Cortex of kidney (tissue), 1 donor: ENCODE data around the gene RUBCN.
"Not testable (repeated sequence)": the region's sequence is repeated elsewhere in the genome, so short reads cannot be mapped to it uniquely, and the experiment has no call there.

Experiments
- DNase-seq: peaks from one replicate; lab custom pipeline; 2025; lab: John Stamatoyannopoulos, UW

Gene RUBCN

DNA sequence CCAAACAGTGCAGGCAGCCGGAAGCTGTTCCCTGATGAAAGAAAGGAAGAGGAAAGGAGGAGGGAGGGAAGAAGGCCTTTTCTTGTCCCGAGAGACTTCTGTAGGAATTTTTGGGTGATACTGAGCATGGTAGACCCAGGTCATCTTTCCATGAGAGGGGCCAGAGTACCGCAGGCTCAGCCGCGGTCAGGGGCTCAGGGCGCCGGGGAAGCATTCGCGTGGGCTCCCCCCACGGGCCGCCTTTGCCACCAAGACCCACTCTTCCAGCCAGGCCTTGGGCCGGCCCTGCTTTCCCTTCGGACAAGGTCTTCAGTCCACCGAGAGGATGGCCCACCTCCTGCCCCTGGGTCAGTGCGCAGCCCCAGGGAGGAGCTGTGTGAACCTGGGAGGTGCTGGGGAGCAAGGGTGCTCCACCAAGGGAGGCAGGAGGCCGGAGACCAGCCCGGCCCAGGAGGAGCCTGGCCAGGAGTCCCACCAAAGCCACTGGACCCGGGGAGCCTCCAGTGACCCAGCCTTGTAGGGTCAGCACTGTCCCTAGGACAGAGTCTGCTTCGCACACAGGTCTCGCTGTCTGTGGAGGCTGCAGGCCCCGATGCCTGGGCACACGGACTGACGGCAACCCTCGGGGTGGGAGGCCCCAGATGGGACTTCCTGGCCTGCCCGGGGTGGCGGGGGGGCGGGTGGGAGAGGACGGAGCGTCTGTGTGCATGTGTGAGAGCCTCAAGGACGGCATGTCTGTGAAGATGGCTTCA is 79.0 kb downstream of the RUBCN start:
- not testable (repeated sequence) for DNase-seq

DNA sequence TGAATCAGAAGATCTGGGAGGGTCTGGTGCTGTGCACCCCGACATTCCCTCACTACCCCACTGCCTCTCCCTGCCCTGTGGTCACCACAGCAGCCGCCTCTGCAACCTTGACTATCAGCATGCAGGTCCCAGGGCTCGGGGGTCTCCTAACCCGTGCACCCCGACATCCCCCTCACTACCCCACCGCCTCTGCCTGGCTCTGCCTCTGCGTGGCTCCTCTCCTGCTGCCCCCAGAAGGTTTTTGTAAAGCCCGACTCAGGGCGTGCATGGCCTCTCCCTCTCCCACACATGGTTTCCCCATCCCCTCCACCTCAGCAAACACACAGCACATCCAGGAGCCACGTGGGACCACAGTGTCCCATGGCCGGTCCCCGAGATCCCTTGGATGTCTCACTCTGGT is 79.7 kb downstream of the RUBCN start:
- DNase-seq, result not testable (repeated sequence)

DNA sequence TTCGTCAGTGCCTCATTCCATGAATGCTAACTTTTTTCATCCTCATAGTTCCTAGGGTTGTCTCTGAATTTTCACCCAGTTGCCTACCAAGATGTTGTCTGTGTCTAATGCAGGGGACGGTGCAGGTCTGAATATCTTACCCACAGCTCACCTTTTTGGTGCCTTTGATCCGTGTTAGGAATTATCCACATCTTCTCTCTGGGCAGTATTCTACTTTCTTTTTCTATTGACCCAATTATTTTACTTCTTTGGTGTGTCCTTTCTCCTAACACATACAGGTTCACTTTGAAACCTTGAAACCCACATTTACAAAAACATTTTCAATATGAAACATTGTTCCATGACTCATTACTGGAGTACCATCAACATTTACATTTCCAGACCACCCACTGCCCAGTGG is 80.6 kb downstream of the RUBCN start:
- DNase-seq, result not testable (repeated sequence)

DNA sequence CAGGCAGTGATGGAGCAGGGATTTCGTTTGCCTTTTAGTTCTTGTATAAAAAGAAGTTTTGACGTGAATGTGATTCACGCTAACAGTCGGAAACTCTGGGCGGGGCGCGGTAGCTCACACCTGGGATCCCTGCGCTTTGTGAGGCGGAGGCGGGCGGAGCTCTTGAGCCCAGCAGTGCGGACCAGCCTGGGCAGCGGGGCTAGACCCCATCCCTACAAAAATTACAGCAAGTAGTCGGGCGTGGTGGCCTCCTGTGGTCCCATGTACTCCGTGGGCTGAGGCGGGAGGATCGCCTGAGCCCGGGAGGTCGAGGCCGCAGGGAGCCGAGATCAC is 81.7 kb downstream of the RUBCN start:
- not testable (repeated sequence) for DNase-seq

DNA sequence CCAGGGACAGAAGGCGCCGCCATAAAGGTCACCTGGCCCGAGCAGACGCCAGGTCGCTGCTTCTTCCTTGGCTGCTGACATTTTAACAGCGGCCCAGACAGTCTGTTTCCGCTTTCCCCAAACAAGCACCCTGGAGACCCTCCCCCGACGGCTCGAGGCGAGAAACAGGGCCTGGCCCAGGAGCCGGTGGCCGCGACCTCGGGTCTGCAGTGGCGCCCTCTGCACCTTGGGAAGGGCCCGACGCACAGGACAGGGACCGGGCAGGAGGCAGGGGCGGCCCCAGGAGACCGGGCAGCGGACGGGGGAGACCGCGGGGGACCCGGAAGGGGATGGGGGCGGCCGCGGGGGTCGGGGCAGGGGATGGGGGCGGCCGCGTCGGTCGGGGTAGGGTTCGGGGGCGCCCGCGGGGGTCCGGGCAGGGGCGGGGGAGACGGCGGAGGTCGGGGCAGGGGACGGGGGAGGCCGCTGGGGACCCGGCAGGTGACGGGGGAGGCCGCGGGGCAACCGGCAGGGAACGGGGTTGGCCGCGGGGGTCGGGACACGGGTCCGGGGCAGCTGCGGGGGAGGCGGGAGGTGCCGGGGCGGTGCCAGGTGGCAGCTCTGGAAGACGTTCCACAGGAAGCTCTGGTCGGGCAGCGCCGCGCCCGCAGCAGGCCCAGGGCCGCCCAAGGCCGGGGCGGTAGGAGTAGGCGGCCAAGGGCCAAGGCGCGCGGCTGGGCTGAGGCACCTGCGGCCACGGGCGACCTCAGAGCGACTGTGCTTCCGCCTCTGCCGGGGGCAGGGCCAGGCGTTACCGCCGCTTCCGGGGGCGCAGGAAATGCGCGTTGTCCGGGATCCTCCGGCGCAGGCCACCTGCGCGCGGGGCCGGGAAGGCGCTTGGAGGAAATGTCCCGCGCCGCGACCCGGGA is 82.4 kb downstream of the RUBCN start:
- not testable (repeated sequence) for DNase-seq

DNA sequence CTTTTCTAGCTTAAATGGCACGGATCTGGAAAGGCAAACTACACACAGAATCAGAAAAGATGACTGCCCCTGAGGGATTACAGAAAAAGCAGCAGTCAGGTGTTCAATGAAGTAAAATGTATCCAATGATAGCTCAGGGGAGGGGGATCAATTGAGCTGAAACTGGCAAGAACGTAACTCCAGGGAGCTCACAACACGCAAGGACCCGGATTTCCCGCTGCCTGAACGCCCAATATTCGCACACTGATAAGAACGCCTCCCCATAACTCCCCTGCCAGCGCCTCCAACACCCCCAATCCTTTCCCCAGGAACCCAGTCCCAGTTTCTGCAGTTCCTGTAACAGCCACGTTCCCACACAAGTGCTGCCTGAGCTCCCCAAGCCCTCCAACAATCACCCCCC is 83.8 kb downstream of the RUBCN start:
- DNase-seq, result not testable (repeated sequence)

DNA sequence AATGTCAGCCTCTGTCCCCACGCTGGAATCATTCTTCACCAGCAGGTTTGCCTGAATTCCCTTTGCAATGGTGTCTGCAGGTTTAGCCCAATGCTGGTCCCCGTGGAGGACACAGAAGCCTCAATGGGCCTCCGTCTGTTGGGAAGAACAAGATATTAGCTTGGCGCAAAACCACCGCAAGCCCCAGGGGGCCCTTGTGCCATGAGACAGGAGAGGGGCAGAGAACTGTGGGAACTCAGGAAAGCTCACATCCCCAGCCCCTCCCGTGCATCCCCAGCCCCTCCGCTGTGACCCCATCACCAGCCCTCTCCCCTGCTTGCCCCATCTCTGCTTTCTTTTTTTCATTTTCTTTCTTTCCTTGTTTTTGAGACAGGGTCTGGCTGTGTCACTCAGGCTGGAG is 89.1 kb downstream of the RUBCN start:
- DNase-seq, result not testable (repeated sequence)

DNA sequence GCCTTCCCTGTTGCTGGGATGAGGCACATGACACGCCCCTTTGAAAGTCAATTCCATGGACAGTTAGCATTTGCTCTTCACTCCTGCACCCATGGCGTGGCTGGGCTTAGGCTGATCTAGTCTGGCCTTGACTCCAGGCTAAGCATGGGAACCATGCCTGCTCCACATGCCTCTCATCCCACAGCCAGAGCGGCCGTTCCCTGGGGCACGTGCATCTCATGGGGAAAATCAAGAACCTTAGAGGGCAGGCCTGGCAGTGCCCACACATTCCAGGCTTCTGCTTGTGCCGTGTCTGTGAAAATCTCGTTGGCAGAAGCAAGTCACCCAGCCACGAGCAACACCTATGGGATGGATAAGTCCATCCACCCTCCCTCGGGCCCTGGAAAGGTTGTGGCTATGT is 89.5 kb downstream of the RUBCN start:
- not testable (repeated sequence) for DNase-seq

GRCh38 chr3:197646294-197646693 is 90.4 kb downstream of the RUBCN start:
- DNase-seq, result not testable (repeated sequence)

DNA sequence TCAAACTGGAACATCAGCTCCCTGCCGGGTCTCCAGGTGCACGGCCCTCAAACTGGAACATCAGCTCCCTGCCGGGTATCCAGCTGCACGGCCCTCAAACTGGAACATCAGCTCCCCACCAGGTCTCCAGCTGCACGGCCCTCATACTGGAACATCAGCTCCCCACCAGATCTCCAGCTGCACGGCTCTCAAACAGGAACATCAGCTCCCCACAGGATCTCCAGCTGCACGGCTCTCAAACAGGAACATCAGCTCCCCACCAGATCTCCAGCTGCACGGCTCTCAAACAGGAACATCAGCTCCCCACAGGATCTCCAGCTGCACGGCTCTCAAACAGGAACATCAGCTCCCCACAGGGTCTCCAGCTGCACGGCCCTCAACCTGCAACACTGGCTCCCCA is 99.1 kb downstream of the RUBCN start:
- not testable (repeated sequence) for DNase-seq

DNA sequence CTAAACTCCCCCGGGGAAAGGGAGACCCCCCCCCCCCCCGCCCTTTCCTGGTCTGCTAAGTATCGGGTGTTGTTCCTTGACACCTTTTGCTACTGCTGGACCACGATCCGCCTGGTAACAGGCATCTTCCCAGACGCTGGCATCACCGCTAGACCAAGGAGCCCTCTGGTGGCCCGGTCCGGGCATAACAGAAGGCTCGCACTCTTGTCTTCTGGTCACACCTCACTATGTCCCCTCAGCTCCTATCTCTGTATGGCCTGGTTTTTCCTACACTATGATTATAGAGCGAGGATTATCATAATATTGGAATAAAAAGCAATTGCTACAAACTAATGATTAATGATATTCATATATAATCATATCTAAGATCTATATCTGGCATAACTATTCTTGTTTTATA is 104.7 kb downstream of the RUBCN start:
- not testable (repeated sequence) for DNase-seq

DNA sequence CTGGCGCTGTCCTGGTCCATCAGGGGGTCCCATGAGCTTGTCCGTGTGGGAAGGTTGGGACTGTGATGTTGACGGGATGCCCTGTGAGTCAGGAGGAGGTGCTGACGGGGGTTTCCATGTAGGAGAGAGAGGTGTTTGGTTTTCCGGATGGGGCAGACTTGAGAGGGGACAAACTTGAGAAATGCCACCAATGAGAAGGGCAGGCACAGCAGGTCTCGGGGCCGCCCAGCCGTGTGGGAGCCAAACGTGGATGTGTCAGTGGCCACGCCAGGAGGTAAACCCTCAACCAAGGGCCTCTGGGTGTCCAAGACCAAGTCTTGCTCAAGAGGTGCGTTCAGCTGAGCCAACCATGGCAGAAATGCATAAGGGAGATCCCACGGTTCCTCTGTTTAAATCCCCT is 105.9 kb downstream of the RUBCN start:
- DNase-seq, result not testable (repeated sequence)

- DNase-seq, result not testable (repeated sequence)
Observed at GRCh38 chr3:197629286-197629685, 107.4 kb downstream of the RUBCN start.

GRCh38 chr3:197627772-197628523 is 108.8 kb downstream of the RUBCN start:
- DNase-seq, result not testable (repeated sequence)

DNA sequence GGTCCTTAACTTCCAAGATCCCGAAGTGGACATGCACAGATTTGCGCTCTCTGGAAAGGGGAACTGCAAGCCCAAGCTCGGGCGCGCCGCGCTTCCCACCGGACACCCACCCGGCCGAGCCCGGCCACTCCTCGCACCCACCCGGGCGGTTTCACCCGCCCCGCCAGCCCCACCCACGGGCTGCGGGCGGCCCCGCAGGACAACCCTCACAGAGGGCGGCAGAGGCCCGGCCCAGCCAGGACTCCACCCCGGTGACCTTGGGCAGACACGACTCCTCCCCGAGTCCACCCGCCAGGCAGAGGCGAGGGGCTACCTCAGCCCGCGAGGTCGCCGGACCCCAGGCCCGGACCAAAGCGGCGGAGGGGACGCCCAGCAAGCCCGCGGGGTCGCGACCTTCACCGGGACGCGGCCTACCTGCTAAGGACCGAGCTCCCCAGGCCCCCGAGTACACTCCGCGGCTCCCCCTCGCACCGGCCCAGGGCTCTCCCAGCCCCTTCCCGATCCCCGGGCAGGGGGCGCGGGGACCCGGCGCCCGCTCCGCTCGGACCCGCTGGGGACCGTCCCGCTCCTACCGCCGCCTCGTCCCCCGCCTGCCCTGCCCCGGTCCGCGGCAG is 109.4 kb downstream of the RUBCN start:
- DNase-seq, result not testable (repeated sequence)

DNA sequence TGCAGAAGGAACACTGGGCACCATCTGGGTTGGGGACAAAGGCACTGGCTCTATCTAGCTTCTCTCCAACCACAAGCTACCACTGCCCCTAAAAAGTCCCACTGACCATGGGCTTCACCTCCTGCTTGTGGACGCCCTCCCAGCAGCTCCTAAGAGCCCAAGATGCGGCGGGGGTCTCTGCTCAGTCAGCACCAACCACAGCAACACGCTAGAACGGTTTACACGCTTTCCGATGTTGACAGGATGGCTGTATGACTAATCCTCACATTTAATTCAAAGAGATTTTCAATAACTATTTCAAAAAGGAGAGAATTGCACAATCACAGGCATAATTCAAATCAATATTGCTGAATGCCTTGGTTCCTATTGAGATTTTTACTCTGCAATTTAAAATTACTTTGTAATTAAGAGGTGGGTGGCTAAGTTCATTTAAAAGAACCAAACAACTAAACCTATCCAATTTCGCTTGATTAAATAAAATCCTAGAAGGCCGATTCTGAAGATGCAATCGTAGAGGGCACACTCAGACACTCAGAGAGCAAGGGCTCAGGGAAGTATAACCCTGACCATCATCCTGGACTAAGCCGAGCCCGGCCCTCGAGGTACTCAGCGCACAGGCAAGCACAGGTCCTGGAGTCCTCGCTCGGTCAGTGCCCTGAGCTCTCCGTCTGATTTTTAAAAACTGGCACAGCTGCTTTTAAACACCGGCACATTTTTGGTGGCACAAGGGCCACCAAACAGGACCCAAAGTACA is 110.1 kb downstream of the RUBCN start:
- DNase-seq, result not testable (repeated sequence)

- not testable (repeated sequence) for DNase-seq
Observed at GRCh38 chr3:197621478-197621877, 115.2 kb downstream of the RUBCN start.
